ENCODE results near the gene DDX39B.
A peak's percentile ranks its signal among the peaks of the same experiment; 100 is the strongest.
"Not testable (repeated sequence)": the region's sequence is repeated elsewhere in the genome, so short reads cannot be mapped to it uniquely, and the experiment has no call there.

Gene DDX39B

DNA sequence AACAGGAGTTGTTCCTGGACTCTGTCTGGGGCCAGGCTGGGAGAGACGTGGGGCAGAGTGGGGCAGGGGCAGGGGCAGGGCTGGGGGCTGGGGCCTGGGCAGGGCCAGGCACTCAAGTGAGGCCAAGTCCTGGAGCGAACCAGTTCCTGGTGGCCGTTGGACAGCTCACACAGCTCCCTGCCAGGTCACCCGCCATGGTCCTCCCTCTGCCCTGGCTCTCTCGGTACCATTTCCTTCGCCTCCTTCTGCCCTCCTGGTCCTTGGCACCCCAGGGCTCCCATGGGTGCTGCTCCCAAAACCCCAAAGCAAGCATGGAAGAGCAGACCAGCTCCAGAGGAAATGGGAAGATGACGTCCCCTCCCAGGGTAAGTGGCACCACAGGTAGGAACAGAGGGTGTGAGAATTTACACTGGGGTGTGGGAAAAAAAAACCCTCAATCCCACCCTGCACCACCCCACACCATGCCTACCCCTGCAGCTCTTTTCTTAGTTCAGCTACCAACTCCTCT lies 12.9 kb downstream of the DDX39B start, which contains the start of gene MCCD1:
Gene MCCD1 (plus strand): TSS at position 142 of the 508 bp plus-strand sequence. CDS start 53 bp downstream, at position 195.
- no peak for DNase-seq (ENCODE audit: low spot score)

DNA sequence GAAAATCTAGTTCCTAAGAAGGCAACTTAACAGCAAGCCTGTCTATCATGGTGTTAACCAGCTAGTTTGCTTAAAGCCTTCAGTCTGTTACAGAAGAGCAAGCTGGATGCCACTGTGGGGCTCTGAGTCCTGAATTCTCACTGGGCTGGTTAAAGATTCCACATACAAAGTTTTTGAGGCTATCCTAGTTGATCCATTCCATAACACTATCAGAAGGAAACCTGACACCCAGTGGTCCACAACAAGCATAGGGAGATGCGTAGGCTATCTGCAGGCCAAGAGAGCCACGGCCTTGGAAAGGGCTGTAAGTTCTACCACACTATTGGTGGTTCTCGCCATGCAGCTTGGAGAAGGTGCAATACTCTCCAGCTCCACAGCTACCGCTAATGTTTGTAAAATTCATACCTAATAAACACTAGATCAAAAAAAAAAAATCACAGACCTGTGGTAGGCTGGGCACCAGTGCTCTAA lies 13.5 kb downstream of the DDX39B start:
- no peak for DNase-seq (ENCODE audit: low spot score)

DNA sequence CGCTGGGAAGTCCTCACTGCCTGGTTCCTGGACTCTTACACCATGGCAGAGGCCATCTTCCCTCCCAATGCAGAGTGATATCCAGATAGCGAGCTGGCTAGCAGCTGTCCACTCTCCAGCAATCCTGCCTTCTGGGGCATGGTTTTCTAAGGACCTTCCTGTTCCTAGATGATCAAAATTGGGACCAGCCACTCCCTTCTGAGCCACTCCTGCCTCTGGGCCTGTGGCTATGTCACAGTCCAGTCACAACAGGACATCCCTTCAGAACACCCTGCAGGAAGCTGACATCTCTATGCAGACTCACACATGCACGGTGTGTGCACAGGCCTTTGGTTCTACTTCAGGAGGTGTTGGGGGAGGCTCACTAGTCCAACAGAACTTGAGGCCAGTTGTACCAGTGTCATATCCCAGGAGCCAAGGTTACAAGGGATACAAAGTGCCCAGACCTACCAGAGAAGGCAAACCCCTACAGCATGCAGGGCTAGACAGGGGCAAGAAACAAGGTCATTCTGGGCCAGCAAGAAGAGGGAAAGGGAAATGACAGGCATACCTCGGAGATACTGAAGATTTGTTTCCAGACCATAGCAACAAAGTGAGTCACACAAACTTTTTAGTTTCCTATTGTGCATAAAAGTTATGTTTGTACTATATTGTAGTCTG lies 15.7 kb downstream of the DDX39B start:
- DNase-seq (ENCODE audit: low spot score), result no peak

DNA sequence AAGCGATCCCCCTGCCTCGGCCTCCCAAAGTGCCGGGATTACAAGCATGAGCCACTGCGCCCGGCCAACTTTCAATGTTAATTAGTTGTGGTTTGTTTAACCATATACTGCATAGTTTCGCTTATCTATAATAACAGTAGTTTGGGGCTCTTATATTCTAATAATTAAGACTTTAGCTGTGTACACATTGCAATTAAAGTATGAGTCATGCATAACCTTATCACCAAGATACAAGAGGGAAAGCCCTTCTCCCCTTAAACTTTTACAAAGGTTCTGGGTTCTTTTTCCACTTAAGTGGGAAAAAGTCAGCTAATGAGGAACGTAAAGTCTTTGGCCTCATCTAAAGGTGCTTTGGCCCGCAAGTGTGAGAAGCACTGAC lies 16.3 kb downstream of the DDX39B start:
- DNase-seq (ENCODE audit: low spot score), result no peak

DNA sequence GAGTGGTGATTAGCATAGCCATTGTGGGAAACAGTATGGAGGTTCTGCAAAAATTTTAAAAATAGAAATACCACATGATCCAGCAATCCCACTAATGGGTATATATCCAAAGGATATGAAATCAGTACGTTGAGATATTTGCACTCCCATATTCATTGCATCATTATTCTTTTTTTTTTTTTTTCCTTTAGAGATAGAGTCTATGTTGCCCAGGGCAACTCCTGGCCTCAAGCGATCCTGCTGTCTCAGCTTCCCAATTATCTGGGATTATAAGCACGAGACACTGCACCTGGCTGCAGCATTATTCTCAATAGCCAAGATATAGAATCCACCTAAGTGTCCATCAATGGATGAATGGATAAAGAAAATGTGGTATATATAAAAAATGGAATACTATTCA lies 20.0 kb downstream of the DDX39B start:
- DNase-seq (ENCODE audit: low spot score), result no peak

DNA sequence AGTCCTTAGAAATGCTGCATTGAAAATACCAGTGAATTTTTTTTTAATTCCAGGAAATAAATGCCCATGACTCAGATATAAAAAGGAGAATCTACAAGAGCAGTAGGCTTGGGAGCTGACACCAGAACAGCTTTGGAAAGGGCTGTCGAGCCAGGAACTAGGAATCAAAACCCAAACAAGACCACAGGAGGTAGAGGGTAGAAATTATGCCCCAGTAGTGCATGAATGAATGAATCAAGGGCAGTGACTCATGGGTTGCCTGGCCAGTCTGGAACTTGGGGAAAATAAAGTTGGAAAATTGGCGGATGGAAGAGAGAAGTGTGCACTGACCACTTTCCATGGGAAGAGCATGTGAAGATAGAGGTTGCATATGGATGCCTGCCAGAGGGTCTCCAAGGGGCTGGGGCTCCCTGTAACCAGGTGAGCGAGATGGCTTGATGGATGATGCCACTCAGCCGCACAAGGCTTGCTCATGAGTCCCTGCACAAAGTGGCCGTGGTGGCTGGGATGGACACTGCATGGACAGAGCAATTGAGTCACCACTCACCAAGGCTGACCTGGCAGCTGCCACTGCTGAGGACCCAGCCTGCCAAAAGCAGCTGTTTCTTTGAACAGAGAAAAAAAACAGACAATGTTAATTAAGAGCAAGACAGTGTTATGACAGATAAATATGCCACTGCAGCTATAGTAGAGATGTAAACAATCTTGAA lies 28.2 kb downstream of the DDX39B start:
- no peak for DNase-seq (ENCODE audit: low spot score)

DNA sequence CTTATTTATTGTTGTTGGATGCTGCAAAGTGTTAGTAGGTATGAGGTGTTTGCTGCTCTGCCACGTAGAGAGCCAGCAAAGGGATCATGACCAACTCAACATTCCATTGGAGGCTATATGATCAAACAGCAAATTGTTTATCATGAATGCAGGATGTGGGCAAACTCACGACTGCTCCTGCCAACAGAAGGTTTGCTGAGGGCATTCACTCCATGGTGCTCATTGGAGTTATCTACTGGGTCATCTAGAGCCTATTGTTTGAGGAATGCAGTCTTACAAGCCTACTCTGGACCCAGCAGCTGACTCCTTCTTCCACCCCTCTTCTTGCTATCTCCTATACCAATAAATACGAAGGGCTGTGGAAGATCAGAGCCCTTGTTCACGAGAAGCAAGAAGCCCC lies 31.8 kb downstream of the DDX39B start:
- no peak for DNase-seq (ENCODE audit: low spot score)

DNA sequence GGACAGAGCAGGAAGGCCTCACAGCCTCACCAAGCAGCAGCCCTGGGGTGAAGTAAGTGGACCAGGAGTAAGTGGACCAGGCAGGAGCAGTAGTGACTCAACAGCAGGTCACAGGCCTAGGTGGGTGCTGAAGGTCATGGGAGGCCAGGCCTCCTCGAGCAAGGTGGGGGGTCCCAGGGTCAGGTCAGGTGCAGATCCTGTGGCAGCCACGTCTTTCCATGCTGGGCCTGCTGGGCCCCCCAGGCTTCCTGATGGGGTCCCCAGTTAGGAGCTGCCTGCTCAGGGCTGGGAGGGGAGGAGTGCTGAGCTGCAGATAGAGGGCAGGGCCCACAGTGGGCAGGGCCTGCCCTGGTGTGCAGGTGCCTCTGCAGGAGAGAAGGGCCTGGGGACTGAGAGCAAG lies 32.8 kb downstream of the DDX39B start:
- DNase-seq (ENCODE audit: low spot score), result not testable (repeated sequence)

DNA sequence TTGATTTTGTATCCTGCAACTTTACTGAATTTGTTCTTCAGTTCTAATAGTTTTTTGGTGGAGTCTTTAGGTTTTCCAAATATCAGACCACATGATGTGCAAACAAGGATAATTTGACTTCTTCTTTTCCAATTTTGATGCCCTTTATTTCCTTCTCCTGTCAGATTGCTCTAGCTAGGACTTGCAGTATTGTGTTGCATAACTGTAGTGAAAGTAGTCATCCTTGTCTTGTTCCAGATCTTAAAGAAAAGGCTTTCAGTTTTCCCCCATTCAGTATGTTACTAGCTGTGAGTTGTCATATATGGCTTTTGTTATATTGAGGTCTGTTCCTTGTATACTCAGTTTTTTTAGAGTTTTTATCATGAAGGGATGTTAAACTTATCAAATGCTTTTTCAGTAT lies 39.2 kb downstream of the DDX39B start:
- DNase-seq (ENCODE audit: low spot score), result no peak

DNA sequence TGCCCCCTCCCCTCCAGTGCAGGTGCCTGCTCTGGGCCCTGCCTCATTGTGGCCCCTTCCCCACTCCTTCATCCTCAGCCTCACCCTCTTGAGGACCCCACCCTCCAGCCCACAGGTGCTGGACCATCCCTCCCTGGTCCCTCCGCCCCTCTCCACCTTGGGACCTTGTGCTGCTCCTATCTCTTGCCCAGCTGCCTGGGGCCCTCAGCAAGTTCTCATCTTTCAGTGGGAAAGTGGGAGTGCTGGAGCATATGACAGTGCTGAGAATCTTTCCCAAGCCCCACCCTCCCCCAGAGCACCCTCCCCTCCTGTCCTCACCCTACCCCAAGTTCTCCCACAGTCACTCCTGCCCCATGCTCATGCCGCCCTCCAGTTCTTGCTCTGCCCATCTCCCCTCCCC lies 42.2 kb downstream of the DDX39B start:
- DNase-seq (ENCODE audit: low spot score), result not testable (repeated sequence)

DNA sequence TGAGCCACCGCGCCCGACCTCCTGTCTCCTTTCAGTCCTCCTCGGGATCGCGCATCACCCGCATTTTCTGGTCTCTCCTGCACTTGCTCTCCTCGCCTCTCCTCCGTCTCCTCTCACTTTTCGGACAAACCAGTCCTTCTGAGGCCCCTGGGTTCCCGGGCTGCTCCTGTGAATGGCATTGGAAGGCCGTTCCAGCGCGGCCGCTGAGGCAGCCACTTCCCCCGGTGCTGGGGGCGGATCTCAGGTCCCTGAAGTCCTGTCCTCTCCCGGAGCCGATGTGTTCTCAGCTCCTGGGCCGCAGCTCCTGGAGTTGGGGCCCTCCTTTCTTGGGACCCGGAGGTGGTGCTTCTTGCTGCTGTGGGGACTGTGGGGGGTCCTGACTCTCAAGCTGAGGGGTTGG lies 43.1 kb downstream of the DDX39B start:
- DNase-seq (ENCODE audit: low spot score), result no peak

DNA sequence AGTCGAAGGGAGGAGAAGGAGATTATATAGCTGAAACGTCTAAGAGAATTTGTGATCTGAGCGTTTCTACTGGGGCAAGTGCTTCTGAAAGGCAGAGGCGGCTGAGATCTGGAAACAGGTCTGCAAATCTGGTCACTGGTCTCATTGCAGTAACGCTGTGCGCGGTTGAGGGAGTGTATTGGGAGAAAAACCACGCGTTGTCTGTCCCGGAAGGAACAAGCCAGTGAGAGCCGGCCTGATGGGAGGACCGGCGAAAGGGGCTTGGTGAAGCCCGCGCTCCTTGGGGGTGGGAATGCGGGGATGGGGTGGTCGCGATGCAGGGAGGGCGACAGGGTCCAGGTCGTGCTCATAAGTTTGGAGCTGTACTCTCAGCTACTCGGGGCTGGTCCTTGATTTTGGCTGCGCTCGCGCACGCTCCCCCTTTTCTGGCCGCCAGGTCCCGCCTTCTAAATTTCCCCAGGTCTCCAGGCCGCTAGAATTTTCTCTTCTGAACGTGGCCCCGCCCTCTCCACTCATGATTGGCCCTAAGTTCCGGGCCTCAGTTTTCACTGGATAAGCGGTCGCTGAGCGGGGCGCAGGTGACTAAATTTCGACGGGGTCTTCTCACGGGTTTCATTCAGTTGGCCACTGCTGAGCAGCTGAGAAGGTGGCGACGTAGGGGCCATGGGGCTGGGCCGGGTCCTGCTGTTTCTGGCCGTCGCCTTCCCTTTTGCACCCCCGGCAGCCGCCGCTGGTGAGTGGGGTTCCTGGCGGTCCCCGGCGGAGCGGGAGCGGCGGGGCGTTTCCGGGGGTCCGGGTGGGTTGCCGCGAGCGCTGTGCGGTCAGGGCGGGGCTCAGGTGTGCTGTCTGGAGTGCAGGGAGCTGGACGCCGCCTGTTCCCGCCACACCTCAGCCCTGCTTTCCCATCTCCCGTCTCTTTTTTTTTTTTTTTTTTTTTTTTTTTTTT lies 44.0 kb downstream of the DDX39B start, which contains the start of gene MICB:
Gene MICB (plus strand): TSS at position 615 of the 946 bp plus-strand sequence. CDS start 49 bp downstream, at position 664.
- peak; percentile 77 for DNase-seq (ENCODE audit: low spot score)

DNA sequence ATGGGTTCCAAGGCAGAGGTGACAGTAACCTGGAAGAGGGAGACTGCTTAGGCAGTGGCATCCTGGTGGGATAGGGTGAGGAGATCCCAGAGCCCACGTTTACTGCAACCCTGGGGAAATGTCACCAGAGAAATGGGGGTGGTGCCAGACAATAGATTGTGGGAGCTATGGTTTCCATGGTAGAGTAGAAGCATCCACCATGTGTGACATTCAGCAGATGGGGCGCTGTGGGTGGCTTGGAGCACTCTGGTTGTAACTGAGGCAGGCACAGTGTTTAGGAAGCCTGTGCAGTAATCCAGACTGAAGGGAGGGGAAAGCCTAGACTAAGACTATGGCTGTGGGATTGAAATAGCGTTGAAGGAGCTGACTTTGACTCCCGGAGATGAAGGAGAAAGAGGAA lies 45.0 kb downstream of the DDX39B start:
- DNase-seq (ENCODE audit: low spot score), result peak; percentile 68

DNA sequence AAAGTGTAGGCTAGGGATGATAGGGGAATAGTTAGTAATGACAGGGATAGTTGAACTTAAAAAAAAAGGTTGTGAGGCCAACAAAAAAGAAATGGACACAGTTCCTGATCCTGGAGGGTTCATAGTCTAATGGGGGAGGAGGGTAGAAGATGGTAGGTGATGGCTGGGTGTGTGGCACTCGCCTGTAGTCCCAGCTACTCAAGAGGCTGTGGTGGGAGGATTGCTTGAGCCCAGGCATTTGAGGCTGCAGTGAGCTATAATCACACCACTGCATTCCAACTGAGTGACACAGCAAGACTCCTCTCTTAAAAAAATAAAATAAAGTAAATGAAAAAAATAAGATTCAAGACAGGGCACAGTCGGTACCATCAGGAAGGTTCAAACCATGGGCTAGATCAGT lies 46.2 kb downstream of the DDX39B start:
- DNase-seq (ENCODE audit: low spot score), result no peak

DNA sequence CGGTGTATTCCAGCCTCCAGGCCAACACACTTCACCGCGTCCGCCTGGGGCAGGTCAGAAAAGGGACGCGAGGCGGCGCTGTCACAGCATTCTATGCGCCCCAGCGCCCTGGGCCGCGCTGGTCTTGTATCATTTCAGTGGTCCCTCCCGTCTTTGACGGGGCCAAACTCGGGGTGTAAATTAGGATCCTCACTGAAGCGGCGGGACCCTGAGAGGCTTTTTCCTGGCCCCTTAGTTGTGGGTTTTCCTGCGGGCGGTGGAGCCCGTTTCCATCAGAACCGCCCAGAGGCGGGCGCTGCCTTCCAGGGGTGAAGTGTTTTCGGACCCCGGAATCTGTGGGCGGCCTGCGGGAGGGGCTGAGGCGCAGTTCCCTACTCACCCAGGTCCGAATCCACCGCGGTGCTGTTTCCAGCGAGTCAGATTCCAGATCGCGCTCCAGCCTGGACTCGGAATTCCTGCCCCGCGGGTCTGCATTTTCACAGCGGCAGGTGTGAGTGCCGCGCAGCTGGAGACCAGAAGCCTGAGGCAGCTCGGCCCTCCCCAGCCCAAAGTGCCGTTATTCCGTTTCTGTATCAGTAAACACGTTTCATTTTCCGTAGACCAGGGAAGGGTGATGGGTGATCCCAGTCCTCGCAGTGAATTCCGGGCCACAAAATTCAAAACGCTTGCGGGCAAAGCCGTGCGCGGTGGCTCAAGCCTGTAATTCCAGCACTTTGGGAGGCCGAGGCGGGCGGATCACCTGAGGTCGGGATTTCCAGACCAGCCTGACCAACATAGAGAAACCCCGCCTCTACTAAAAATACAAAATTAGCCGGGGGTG lies 47.7 kb downstream of the DDX39B start:
- peak; percentile 77 for DNase-seq (ENCODE audit: low spot score)

DNA sequence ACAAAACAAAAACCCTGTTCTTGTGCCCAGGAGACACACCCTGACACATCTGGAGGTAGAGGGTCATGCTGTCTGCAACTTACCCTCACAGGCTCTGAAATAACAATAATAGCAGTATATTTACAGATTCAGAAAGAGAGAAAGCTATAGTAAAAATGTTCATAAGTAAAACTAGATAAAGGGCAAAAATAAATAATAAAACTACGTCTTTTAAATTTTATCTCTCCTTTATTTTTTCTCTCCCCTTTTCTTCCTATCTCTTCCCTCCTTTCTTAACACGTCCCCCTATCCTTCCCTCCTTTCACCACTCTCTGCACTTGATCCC lies 48.3 kb downstream of the DDX39B start:
- not testable (repeated sequence) for DNase-seq (ENCODE audit: low spot score)

DNA sequence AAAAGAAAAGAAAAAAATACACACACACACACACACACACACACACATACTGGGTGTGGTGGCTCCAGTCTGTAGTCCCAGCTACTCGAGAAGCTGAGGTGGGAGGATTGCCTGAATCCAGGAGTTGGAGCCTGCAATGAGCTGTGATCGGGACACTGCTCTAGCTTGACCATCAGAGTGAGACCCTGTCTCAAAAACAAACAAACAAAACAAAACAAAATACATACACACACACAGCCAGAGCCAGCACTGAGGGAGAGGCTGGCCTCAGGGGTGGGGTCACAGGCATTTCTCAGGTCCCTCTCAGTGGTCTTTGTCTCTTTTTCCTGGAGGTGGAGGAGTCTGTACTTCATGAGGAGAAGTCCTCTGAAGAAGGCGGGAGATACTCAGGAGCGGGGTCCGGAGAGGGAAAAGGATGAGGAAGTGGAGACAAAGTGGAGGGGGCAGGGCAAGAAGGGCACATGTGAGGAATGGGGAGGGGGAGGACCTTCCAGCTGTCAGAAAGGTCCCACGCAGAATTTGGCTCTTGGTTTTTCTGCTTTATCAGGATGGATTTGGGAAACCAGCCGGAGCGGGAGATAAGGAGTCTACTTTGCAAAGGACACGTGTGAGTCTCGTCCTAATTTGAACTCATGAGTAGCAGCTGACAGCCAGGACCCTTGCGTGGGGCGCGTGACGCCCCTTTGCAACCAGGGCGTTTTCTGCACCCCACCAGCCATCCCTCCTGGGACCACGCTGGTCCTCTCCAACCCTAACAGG lies 51.5 kb downstream of the DDX39B start:
- no peak for DNase-seq (ENCODE audit: low spot score)

DNA sequence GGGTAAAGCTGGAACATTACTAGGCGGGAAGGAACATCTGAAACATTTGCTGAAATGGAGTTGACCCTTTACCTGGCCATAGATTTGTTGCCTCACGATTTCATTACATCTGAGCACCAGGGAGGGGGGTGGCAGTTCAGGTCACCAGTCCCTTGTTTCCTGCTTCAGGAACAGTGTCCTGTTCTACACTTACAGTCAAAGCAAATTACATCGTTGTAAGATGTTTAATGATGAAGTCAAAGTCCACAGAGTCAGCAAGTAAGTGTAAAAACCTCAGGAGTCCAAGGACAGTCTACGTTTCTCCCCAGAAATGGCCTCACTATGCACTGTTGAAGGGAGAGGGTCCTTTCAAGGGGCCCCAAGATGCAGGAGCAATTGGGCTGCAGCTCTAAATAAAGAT lies 52.7 kb downstream of the DDX39B start:
- DNase-seq (ENCODE audit: low spot score), result no peak

DNA sequence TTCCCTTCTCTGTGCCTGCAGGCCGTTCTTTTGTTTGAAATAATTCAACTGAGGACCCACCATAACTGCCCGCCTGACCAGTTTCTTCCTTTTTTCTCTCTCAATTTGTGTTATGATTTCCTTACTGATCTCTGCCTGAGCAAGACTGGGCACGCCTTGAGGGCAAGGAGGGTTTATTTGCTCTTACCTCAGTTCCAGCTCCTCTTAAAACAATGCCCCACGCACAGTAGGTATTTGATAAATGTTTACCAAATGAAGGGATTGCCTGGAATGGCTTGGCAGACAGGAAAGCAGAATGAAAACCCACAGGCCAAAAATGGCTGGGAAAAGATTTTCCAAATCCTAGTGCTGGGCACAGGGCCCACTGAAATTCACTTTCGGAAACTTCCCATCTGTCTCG lies 54.1 kb downstream of the DDX39B start:
- not testable (repeated sequence) for DNase-seq (ENCODE audit: low spot score)

DNA sequence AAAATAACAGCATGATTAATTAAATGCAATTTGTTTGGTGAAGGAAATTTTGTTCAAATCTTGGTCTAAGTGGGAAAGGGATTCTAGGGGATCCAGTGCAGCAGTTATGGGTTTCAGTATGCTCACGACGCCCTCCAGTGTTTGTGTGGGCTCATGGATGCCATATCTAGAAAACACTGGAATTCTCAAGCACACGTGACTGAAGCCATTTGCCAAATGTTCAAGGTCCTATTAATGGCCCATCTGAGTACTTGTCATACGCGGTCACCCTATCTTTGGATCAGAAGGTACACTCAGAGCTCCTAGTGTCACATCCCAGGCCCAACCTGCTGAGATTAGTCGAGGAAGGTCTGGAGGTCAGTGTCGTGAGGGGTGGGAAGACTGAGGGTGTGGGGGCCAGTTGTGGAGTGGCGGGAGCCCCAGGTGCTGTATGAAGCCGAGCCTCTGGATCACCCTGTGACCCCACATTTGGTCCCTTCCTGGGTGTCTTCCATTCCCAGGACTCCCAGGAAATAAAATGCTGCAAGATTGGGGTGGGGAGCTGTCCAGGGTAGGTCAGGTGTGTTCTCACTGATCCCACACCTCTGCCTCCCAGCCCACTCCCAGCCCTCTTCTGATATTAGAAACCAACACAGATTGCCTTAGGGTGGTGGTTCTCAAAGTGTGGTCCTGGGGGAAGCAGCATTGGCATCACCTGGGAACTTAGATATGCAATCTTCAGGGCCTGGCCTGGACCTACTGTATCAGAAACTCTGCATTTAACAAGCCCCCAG lies 55.6 kb downstream of the DDX39B start:
- not testable (repeated sequence) for DNase-seq (ENCODE audit: low spot score)
